Measurements from ENCODE around the gene GALNT2. TPM values are rescaled to one million over a fixed set of nuclear protein-coding genes. Genes with fewer than 3 reads are reported as not detected.

GALNT2 gene
- total and polyA plus RNA-seq, 7 donors: 43.7 to 88.7 (median 75.7) TPM

DNA sequence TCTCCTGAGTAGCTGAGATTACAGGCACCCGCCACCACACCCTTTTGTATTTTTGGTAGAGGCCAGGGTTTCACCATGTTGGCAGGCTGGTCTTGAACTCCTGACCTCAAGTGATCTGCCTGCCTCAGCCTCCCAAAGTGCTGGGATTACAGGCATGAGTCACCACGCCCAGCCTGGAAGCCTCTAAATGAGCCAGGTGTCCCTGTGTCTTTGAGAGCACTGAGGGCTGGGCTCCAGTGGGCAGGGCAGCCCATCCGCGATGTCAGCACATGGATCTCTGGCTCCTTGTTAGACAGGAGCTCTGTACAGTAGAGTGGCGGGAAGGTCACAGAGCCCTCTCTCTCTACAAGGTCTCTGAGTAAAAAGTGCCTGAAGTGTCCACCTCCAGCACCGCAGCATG, 234.8 kb downstream of the GALNT2 start:
- DNase-seq (peak in 1 of 2 donors; percentile 38), ATAC-seq (peak; percentile 22 to 46 (median 34))
- intact Hi-C loops (cut with DNase I): loop anchor here (10.0 kb wide), 2 partner anchors 317 to 417 kb away; no protein-coding TSS in a partner anchor
- Histone ChIP-seq H3K36me3 (ENCODE audit: insufficient read depth in 1 of 2, low read depth in 1 of 2) (no peaks in the 10 kb centered on the region), H3K9me3 (no peaks in the 10 kb centered on the region), H3K4me3 (no peak overlapping the region), H3K4me1 (peaks cover 28% of the 10 kb centered on the region), H3K27me3 (ENCODE audit: insufficient read depth in 3 of 3, low read length in 2 of 3) (no peaks in the 10 kb centered on the region), H3K27ac (no peak overlapping the region)
- 76 to 92% (median 87%) methylated on average over 6 of the region's 6 CpGs for WGBS, 3 donors
- TF ChIP-seq, protein P1, sequence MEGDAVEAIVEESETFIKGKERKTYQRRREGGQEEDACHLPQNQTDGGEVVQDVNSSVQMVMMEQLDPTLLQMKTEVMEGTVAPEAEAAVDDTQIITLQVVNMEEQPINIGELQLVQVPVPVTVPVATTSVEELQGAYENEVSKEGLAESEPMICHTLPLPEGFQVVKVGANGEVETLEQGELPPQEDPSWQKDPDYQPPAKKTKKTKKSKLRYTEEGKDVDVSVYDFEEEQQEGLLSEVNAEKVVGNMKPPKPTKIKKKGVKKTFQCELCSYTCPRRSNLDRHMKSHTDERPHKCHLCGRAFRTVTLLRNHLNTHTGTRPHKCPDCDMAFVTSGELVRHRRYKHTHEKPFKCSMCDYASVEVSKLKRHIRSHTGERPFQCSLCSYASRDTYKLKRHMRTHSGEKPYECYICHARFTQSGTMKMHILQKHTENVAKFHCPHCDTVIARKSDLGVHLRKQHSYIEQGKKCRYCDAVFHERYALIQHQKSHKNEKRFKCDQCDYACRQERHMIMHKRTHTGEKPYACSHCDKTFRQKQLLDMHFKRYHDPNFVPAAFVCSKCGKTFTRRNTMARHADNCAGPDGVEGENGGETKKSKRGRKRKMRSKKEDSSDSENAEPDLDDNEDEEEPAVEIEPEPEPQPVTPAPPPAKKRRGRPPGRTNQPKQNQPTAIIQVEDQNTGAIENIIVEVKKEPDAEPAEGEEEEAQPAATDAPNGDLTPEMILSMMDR (IDR thresholded peaks at IDR 0.05): no peak

DNA sequence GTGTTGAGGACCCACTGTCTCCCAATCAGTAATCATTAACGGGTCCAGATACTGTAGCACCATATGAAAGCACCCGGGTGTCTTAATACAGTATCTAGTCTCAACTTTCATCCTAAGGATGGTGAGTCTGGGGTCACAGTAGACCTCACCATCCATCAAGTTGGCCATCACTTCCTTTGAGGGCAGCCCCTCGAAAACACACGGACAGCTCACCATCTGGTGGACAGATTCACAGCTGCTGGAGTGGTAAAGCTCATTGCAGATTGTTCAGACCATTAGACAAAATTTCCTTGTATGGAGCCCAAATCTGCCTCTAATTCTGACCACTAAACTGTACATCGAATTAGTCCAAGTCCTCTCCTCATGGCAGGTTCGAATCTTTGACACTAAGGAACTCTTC, 236.0 kb downstream of the GALNT2 start:
- Histone ChIP-seq H3K27me3 (ENCODE audit: insufficient read depth in 3 of 3, low read length in 2 of 3) (no peaks in the 10 kb centered on the region), H3K4me3 (no peak overlapping the region), H3K4me1 (peaks cover 28% of the 10 kb centered on the region), H3K9me3 (no peaks in the 10 kb centered on the region), H3K27ac (peak overlapping the region; percentile 71), H3K36me3 (ENCODE audit: insufficient read depth in 1 of 2, low read depth in 1 of 2) (no peaks in the 10 kb centered on the region)
- intact Hi-C loops (cut with DNase I): loop anchor here (10.0 kb wide), 2 partner anchors 318 to 418 kb away; no protein-coding TSS in a partner anchor
- 71 to 85% (median 71%) methylated on average over 6 of the region's 6 CpGs for WGBS, 3 donors
- ATAC-seq: no peak
- TF ChIP-seq, protein P1 (IDR thresholded peaks at IDR 0.05): no peak
- DNase-seq: peak in 1 of 2 donors; percentile 30

DNA sequence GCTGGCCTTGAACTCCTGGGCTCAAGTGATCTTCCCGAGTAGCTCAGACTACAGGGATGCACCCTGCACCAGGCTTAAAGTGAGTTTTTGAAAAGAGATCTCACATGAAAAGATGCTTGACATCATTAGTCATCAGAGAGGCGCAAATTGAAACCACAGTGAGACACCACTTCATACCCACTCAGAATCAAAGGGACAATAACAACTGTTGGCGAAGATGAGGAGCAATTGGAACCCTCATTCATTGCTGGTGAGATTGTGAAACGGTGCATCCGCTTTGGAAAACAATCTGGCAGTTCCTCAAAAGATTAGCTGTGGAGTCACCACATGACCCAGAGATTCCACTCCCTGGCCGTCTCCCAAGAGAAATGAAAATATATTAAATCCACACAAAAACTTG, 236.8 kb downstream of the GALNT2 start:
- Histone ChIP-seq H3K9me3 (no peaks in the 10 kb centered on the region), H3K27me3 (ENCODE audit: insufficient read depth in 3 of 3, low read length in 2 of 3) (no peaks in the 10 kb centered on the region), H3K4me3 (no peak overlapping the region), H3K36me3 (ENCODE audit: insufficient read depth in 1 of 2, low read depth in 1 of 2) (no peaks in the 10 kb centered on the region), H3K27ac (peak overlapping the region; percentile 71), H3K4me1 (peaks cover 28% of the 10 kb centered on the region)
- ATAC-seq (peak; percentile 86 to 92 (median 88)), DNase-seq (no peak)
- 18 to 35% (median 21%) methylated on average over 6 of the region's 6 CpGs for WGBS, 3 donors
- TF ChIP-seq, protein P1 (IDR thresholded peaks at IDR 0.05): no peak
- intact Hi-C loops (cut with DNase I): loop anchor here (10.0 kb wide), 2 partner anchors 319 to 419 kb away; no protein-coding TSS in a partner anchor

DNA sequence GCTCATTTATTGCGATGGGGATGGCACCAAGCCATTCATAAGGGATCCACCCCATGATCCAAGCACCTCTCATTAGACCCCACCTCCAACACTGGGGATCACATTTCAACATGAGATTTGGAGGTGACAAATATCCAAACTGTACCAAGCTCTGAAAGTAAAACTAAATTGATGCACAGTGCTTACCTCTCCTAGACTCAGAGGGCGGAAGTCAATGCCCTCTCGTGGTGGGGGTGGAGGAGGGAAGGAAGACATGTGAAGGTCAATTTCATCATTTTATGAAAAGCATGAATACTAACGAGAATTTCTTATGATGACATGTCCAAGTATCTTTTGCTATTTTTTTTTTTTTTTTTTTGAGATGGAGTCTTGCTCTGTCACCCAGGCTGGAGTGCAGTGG, 239.1 kb downstream of the GALNT2 start:
- TF ChIP-seq, protein P1 (IDR thresholded peaks at IDR 0.05): no peak
- ATAC-seq (no peak), DNase-seq (peak in 1 of 2 donors; percentile 3)
- intact Hi-C loops (cut with DNase I): loop anchor here (10.0 kb wide), 2 partner anchors 321 to 421 kb away; no protein-coding TSS in a partner anchor
- WGBS, 3 donors: 72 to 85% (median 73%) methylated on average over 4 of the region's 4 CpGs
- Histone ChIP-seq H3K27ac (no peak overlapping the region), H3K36me3 (ENCODE audit: insufficient read depth in 1 of 2, low read depth in 1 of 2) (no peaks in the 10 kb centered on the region), H3K9me3 (no peaks in the 10 kb centered on the region), H3K4me1 (peaks cover 28% of the 10 kb centered on the region), H3K4me3 (no peak overlapping the region), H3K27me3 (ENCODE audit: insufficient read depth in 3 of 3, low read length in 2 of 3) (no peaks in the 10 kb centered on the region)

DNA sequence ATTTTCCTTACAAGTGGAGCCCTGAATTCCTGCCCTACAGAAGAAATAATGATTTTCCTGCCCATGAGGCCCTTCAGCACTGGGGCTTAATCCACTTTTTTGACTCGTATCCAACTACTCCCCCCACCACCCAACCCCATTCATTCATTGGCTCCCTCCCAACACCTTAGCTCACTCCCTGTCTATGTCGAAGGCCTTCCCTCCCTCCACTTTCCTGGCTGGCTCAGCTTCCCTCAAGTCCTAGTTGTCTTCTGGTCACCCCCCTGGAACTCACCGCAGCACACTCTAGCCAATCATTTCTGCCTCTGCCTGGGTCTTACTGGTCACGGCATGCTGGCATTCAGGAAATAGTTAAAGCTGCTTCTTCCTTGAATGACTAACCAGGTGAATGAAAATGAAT, 240.2 kb downstream of the GALNT2 start:
- no peak for DNase-seq
- H3K9me3 ChIP-seq: no peaks in the 10 kb centered on the region
- H3K36me3 ChIP-seq (ENCODE audit: insufficient read depth in 1 of 2, low read depth in 1 of 2): no peaks in the 10 kb centered on the region
- WGBS, 3 donors: 30 to 37% (median 32%) methylated on average over 4 of the region's 4 CpGs
- H3K4me3 ChIP-seq: no peak overlapping the region
- TF ChIP-seq, protein P1 (IDR thresholded peaks at IDR 0.05): no peak
- no peak overlapping the region for H3K27ac ChIP-seq
- ATAC-seq: no peak
- intact Hi-C loops (cut with DNase I): loop anchor here (10.0 kb wide), 2 partner anchors 322 to 422 kb away; no protein-coding TSS in a partner anchor
- peaks cover 32% of the 10 kb centered on the region for H3K4me1 ChIP-seq
- H3K27me3 ChIP-seq (ENCODE audit: insufficient read depth in 3 of 3, low read length in 2 of 3): no peaks in the 10 kb centered on the region

Measured in psoas muscle (tissue), 8 donors.